HG03378 (cell line): ENCODE data around the gene CACNA1C.
A peak's percentile ranks its signal among the peaks of the same experiment; 100 is the strongest.

Source experiments
- ATAC-seq: cut with Tn5 transposase; IDR thresholded peaks from one replicate; pipeline ENCODE4 v1.9.1; 2021; ENCODE audit warnings: mild to moderate bottlenecking, moderate library complexity; ENCODE audit not compliant: unreplicated experiment

CACNA1C gene

GRCh38 chr12:2606186-2606910, 553.6 kb downstream of the CACNA1C start:
- no peak for ATAC-seq

GRCh38 chr12:2607881-2608607, 555.3 kb downstream of the CACNA1C start:
- no peak for ATAC-seq

- ATAC-seq: no peak
These were observed 555.8 kb downstream of the CACNA1C start for GRCh38 chr12:2608608-2608945.

GRCh38 chr12:2609020-2609419, 556.2 kb downstream of the CACNA1C start:
- no peak for ATAC-seq

- ATAC-seq: no peak
These were observed 557.6 kb downstream of the CACNA1C start for GRCh38 chr12:2610358-2610757.

GRCh38 chr12:2613326-2614073, 560.7 kb downstream of the CACNA1C start:
- ATAC-seq: peak; percentile 53

- ATAC-seq: no peak
These were observed 561.6 kb downstream of the CACNA1C start for GRCh38 chr12:2614341-2614740.

- no peak for ATAC-seq
These were observed 563.0 kb downstream of the CACNA1C start for GRCh38 chr12:2615665-2616402.

GRCh38 chr12:2616763-2617162, 564.0 kb downstream of the CACNA1C start:
- ATAC-seq: no peak

- no peak for ATAC-seq
These were observed 564.6 kb downstream of the CACNA1C start for GRCh38 chr12:2617365-2617764.

- no peak for ATAC-seq
These were observed 565.7 kb downstream of the CACNA1C start for GRCh38 chr12:2618291-2618995.

GRCh38 chr12:2619136-2619535, 566.3 kb downstream of the CACNA1C start:
- ATAC-seq: no peak

GRCh38 chr12:2622460-2622859, 569.7 kb downstream of the CACNA1C start:
- no peak for ATAC-seq

- no peak for ATAC-seq
These were observed 570.7 kb downstream of the CACNA1C start for GRCh38 chr12:2623472-2623871.

- ATAC-seq: no peak
These were observed 571.9 kb downstream of the CACNA1C start for GRCh38 chr12:2624543-2625288.

- no peak for ATAC-seq
These were observed 572.5 kb downstream of the CACNA1C start for GRCh38 chr12:2625289-2625612.

GRCh38 chr12:2627076-2627834, 574.5 kb downstream of the CACNA1C start:
- no peak for ATAC-seq

GRCh38 chr12:2627835-2628191, 575.0 kb downstream of the CACNA1C start:
- ATAC-seq: no peak

- ATAC-seq: no peak
These were observed 575.6 kb downstream of the CACNA1C start for GRCh38 chr12:2628401-2628800.
